Sigmoid colon (tissue), 7 donors: Measurements from ENCODE around the gene FOXL3. TPM values are rescaled to one million over a fixed set of nuclear protein-coding genes. Genes with fewer than 3 reads are reported as not detected.

Source experiments
- DNase-seq: peaks from one replicate; pipeline ENCODE4 v3.0.0-alpha.2; 2019
- H3K27ac ChIP-seq, 4 donors: fragments of 200-600 bp; sonication (generic); one replicate each; pipeline ENCODE4 v1.5.1; 2016 to 2019; ENCODE audit warnings: mild to moderate bottlenecking in 1 of 4
- H3K27me3 ChIP-seq, 3 donors: fragments of 200-600 bp; sonication (generic); one replicate each; pipeline ENCODE4 v1.5.1; 2019; ENCODE audit warnings: mild to moderate bottlenecking in 1 of 3
- H3K36me3 ChIP-seq, 4 donors: fragments of 200-600 bp; sonication (generic); one replicate each; pipeline ENCODE4 v1.5.1; 2016 to 2019
- H3K4me1 ChIP-seq, 4 donors: fragments of 200-600 bp; sonication (generic); one replicate each; pipeline ENCODE4 v1.5.1; 2017 to 2019
- H3K4me3 ChIP-seq, 4 donors: fragments of 200-600 bp; sonication (generic); one replicate each; pipeline ENCODE4 v1.5.1; 2017 to 2019; ENCODE audit warnings: mild to moderate bottlenecking in 2 of 4, moderate library complexity in 1 of 4
- H3K9me3 ChIP-seq, 4 donors: fragments of 200-600 bp in 3 of 4; sonication (generic) in 3 of 4; one replicate each; pipeline versions ENCODE4 v1.5.1 to v1.6.1; 2013 to 2019
- EP300 ChIP-seq, 4 donors: sonication (generic); formaldehyde crosslinking; IDR thresholded peaks; one replicate each; pipeline ENCODE4 v1.6.1; 2017; ENCODE audit warnings: antibody characterized with exemption in 4 of 4
- POLR2A ChIP-seq, 2 donors: fragments of 450-650 bp; IDR thresholded peaks; one replicate each; pipeline ENCODE4 v1.6.1; 2016; ENCODE audit warnings: antibody characterized with exemption in 2 of 2, mild to moderate bottlenecking in 2 of 2, moderate library complexity in 2 of 2
- POLR2AphosphoS5 ChIP-seq, 4 donors: sonication (generic); formaldehyde crosslinking; IDR thresholded peaks; one replicate each; pipeline ENCODE4 v1.6.1; 2017; ENCODE audit warnings: antibody characterized with exemption in 4 of 4
- WGBS, 2 donors: extraction: QIAGEN DNeasy Blood & Tissue Kit; methylation state at CpG; one replicate each; pipeline ENCODE4 v1.1.7; 2013; 5-methylcytosine and 5-hydroxymethylcytosine counted together
- intact Hi-C: fragments of 100-400 bp; cut with DNase I; formaldehyde crosslinking; loops from one replicate; pipeline ENCODE4 v1.15.1; 2023
- polyA plus RNA-seq, 3 donors: library from polyadenylated mRNA; stranded (reverse); fragments of 200-250 nt; gene quantifications; one replicate each; pipeline ENCODE4 v1.2.3, GENCODE V29; 2013
- total RNA-seq, 4 donors: library from RNA; depleted of rRNA; stranded (reverse); fragments of >200 nt; gene quantifications; one replicate each; pipeline ENCODE4 v1.1.0, GENCODE V29; 2016
- TF ChIP-seq, protein P1 (sequence below), 4 experiments: fragments of 450-650 bp in 3 of 4; fragments of 200-600 bp in 1 of 4; IDR thresholded peaks; one replicate each; pipeline ENCODE4 v1.5.1; 2016 to 2019; ENCODE audit warnings: antibody characterized with exemption in 4 of 4, mild to moderate bottlenecking in 3 of 4, moderate library complexity in 2 of 4
- donor health status: healthy with polysubstance abuse.
- donor health status: Bipolar disorder and iron deficiency.
- donor health status: healthy.

Gene FOXL3
- total and polyA plus RNA-seq, 7 donors: not detected

DNA sequence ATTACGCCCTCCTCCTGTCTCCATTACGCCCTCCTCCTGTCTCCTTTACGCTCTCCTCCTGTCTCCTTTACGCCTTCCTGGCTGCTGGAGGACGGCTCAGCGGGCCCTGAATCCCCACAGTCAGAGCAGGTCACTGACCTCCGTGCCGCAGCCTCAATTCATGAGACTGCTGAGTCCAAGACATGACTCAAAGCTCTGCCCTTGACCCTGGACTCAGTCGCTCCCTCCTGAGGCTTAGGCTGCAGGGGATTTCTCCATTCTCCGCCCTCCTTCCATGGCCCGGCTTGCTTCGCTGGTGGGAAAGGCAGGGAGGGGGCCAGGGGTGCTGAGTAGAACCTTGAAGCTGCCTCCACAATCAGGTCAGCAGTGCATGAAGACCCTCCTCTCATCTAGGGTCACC is 21.0 kb upstream of the FOXL3 start:
- H3K9me3 ChIP-seq: peaks cover 0 to 5% (median 0%) of the 10 kb centered on the region in 4 donors
- H3K36me3 ChIP-seq: no peaks in the 10 kb centered on the region
- no peak overlapping the region for H3K27ac ChIP-seq
- no peak for TF ChIP-seq POLR2A (IDR thresholded peaks at IDR 0.05)
- no peak for TF ChIP-seq EP300 (IDR thresholded peaks at IDR 0.05)
- no peak for TF ChIP-seq POLR2AphosphoS5 (IDR thresholded peaks at IDR 0.05)
- TF ChIP-seq, protein P1, sequence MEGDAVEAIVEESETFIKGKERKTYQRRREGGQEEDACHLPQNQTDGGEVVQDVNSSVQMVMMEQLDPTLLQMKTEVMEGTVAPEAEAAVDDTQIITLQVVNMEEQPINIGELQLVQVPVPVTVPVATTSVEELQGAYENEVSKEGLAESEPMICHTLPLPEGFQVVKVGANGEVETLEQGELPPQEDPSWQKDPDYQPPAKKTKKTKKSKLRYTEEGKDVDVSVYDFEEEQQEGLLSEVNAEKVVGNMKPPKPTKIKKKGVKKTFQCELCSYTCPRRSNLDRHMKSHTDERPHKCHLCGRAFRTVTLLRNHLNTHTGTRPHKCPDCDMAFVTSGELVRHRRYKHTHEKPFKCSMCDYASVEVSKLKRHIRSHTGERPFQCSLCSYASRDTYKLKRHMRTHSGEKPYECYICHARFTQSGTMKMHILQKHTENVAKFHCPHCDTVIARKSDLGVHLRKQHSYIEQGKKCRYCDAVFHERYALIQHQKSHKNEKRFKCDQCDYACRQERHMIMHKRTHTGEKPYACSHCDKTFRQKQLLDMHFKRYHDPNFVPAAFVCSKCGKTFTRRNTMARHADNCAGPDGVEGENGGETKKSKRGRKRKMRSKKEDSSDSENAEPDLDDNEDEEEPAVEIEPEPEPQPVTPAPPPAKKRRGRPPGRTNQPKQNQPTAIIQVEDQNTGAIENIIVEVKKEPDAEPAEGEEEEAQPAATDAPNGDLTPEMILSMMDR (IDR thresholded peaks at IDR 0.05): no peak
- no peaks in the 10 kb centered on the region for H3K4me1 ChIP-seq
- no peak for DNase-seq
- no peak overlapping the region for H3K4me3 ChIP-seq
- intact Hi-C loops: no loop called here
- H3K27me3 ChIP-seq: no peaks in the 10 kb centered on the region
- WGBS, 2 donors: 86 to 93% methylated on average over 12 of the region's 12 CpGs

DNA sequence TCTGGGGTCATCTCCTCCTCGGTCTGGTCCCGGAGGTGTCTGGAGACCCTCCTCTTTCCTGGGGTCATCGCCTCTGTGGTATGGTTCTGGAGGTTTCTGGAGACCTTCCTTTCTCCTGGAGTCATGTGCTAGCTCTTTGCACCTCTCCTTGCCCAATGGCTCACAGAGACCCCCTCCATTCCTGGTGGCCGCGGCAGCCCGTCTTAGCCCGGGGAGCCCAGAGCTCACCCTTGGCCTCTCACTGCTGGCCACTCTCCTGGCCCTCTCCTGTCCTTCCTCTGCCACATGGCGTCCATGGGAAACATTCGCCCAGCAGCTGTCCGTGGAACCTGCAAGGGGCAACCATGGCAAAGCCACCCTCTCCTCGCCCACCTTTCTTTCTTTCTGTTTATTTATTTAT is 20.2 kb upstream of the FOXL3 start:
- intact Hi-C loops: no loop called here
- TF ChIP-seq EP300 (IDR thresholded peaks at IDR 0.05): no peak
- TF ChIP-seq, protein P1 (IDR thresholded peaks at IDR 0.05): no peak
- TF ChIP-seq POLR2AphosphoS5 (IDR thresholded peaks at IDR 0.05): no peak
- no peak for TF ChIP-seq POLR2A (IDR thresholded peaks at IDR 0.05)
- peaks cover 0 to 5% (median 0%) of the 10 kb centered on the region in 4 donors for H3K9me3 ChIP-seq
- H3K36me3 ChIP-seq: no peaks in the 10 kb centered on the region
- no peak overlapping the region for H3K4me3 ChIP-seq
- H3K27ac ChIP-seq: no peak overlapping the region
- 87 to 88% methylated on average over 11 of the region's 11 CpGs for WGBS, 2 donors
- H3K27me3 ChIP-seq: no peaks in the 10 kb centered on the region
- no peaks in the 10 kb centered on the region for H3K4me1 ChIP-seq
- no peak for DNase-seq

DNA sequence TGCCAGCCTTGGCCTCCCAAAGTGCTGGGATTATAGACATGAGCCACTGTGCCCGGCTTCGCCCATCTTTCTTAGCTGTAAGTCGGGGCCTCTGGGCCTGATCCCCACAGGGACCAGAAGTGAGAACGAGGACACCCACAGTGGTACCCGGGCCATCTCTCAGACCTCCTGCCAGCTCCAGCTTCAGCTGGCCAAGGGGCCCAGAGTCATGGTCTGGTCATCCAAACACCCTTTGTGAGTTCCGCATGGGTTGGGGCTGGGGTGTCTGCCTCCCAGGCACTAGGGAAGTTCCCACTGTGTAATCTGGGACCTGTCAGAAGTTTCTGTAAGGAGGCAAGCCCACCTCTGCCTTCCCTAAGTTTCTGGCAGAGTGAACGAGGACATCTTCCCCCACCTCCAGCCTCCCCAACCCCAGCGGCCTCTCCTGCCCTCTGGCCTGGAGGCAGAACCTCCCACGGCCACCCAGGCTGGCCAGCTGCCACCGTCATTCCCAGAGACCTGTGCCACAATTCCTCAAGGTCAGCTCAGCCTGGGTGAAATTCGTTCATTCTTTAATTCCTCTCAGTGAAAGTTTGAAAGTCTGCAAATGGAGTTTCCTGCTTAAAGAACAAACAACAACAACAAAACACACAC is 19.5 kb upstream of the FOXL3 start:
- Histone ChIP-seq H3K4me1 (no peaks in the 10 kb centered on the region), H3K27me3 (no peaks in the 10 kb centered on the region), H3K27ac (no peak overlapping the region), H3K9me3 (peaks cover 0 to 5% (median 0%) of the 10 kb centered on the region in 4 donors), H3K4me3 (no peak overlapping the region), H3K36me3 (no peaks in the 10 kb centered on the region)
- TF ChIP-seq EP300 (IDR thresholded peaks at IDR 0.05) (no peak), POLR2AphosphoS5 (IDR thresholded peaks at IDR 0.05) (no peak), POLR2A (IDR thresholded peaks at IDR 0.05) (no peak)
- no peak for DNase-seq
- WGBS, 2 donors: 69 to 82% methylated on average over 11 of the region's 11 CpGs
- intact Hi-C loops: no loop called here

DNA sequence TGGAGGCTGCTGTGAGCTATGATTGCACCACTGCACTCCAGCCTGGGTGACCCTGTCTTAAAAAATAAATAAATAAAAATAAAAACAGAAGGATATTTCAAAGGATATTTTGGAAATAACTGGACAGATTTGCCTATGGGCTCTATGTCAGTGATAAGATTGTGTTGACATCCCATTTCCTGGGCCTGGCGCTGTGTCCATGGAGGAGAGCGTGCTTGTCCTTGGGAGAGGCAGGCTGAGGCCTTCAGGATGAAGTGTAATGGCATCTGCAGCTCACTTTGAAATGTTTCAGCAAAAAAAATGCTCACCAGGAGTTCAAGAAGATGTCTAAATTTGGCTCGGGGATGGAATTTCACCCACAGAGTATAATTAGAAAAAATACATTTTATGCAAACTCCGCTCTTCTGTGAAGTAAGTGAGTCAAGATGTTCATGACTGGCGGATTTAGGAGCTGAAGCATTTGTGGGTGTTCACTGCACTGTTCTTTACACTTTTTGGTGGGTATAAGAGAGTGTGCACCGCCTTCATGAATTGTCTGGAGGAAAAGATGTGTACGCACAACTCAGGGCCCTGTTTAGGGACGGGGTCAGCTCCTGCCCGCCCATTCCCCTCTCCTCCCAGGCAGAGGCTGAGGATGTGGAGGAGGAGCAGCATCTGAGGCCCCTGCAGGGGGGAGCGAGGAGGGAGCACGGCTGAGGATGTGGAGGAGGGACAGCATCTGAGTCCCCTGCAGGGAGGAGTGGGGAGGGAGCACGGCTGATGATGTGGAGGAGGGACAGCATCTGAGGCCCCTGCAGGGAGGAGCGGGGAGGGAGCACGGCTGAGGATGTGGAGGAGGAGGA is 18.5 kb upstream of the FOXL3 start:
- TF ChIP-seq EP300 (IDR thresholded peaks at IDR 0.05) (no peak), POLR2A (IDR thresholded peaks at IDR 0.05) (no peak), POLR2AphosphoS5 (IDR thresholded peaks at IDR 0.05) (no peak)
- TF ChIP-seq, protein P1 (IDR thresholded peaks at IDR 0.05): no peak
- H3K27me3 ChIP-seq: no peaks in the 10 kb centered on the region
- no peaks in the 10 kb centered on the region for H3K4me1 ChIP-seq
- H3K27ac ChIP-seq: no peak overlapping the region
- peaks cover 0 to 5% (median 0%) of the 10 kb centered on the region in 4 donors for H3K9me3 ChIP-seq
- DNase-seq: no peak
- intact Hi-C loops: no loop called here
- 89 to 94% methylated on average over 14 of the region's 14 CpGs for WGBS, 2 donors
- no peaks in the 10 kb centered on the region for H3K36me3 ChIP-seq
- H3K4me3 ChIP-seq: no peak overlapping the region

DNA sequence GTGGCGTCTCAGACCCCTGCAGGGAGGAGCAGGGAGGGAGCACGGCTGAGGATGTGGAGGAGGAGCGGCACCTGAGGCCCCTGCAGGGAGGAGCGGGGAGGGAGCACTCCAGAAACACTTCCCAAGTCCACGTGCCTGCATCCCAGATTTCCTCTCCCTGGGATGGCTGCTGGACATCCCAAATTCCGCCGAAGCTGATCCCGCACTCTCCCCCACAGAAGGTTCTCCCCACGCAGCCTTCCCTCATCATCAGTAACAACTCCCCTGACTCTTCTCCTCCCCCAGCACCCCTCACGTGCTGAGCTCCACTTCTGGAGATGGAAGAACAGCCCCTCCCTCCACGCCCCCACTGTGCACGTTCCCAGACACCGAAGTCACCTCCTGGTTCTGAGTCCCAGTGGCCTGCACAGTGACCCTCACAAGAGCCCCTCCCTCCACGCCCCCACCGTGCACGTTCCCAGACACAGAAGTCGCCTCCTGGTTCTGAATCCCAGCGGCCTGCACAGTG is 17.8 kb upstream of the FOXL3 start:
- Histone ChIP-seq H3K27ac (no peak overlapping the region), H3K27me3 (no peaks in the 10 kb centered on the region), H3K4me3 (no peak overlapping the region), H3K9me3 (peaks cover 0 to 5% (median 1%) of the 10 kb centered on the region in 4 donors), H3K4me1 (no peaks in the 10 kb centered on the region), H3K36me3 (no peaks in the 10 kb centered on the region)
- no peak for TF ChIP-seq POLR2AphosphoS5 (IDR thresholded peaks at IDR 0.05)
- TF ChIP-seq, protein P1 (IDR thresholded peaks at IDR 0.05): no peak
- no peak for TF ChIP-seq EP300 (IDR thresholded peaks at IDR 0.05)
- no peak for TF ChIP-seq POLR2A (IDR thresholded peaks at IDR 0.05)
- WGBS, 2 donors: 88 to 89% methylated on average over 18 of the region's 18 CpGs
- no peak for DNase-seq
- intact Hi-C loops: no loop called here
